GM12892 (cell line): ENCODE data around the gene TSPEAR.

Experiments
- POLR2A ChIP-seq: IDR thresholded peaks from 2 replicates; pipeline ENCODE4 v1.6.1; 2011; ENCODE audit warnings: low read depth, low read length, control low read depth
- POLR2AphosphoS5 ChIP-seq: IDR thresholded peaks from 2 replicates; pipeline ENCODE4 v1.6.1; 2011; ENCODE audit warnings: low read depth, low read length, control low read depth
- TAF1 ChIP-seq: IDR thresholded peaks from 2 replicates; pipeline ENCODE4 v1.6.1; 2011; ENCODE audit warnings: low read depth, mild to moderate bottlenecking, control low read depth, low read length, borderline replicate concordance

- TF ChIP-seq POLR2A = no peak
- no peak for TF ChIP-seq TAF1
- TF ChIP-seq POLR2AphosphoS5 = no peak
These were observed 205.6 kb downstream of the TSPEAR start for GRCh38 chr21:44505673-44506278.
